Hypothalamus (tissue), 51 donors: ENCODE measurements around the gene BRD3OS.

Experiments used
- DNase-seq, 51 donors: peaks; one replicate each; lab custom pipeline; 2025; lab: John Stamatoyannopoulos, UW

Gene BRD3OS

DNA sequence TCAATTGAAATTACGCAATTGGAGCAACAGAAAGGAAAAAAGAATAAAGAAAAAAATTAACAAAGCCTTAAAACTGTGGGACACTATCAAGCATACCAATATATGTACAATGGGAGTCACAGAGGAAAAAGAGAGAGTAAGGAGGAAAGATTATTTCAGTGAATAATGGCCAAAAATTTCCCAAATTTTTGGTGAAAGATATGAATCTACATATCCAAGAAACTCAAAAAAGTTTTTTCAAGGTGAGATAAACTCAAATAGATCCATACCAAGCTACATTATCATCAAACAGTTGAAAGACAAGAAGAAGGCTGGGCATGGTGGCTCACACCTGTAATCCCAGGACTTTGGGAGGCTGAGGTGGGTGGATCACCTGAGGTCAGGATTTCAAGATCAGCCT is 51.4 kb downstream of the BRD3OS start:
- no peak for DNase-seq
